Measurements from ENCODE around the gene ADSS1. TPM values are rescaled to one million over a fixed set of nuclear protein-coding genes. Genes with fewer than 3 reads are reported as not detected.
A peak's percentile ranks its signal among the peaks of the same experiment; 100 is the strongest.

ADSS1 gene
- polyA plus RNA-seq, 1 donor (not counting 4 experiments of a cell fraction or from before 2014, with no cell fraction given): 1.7 TPM

DNA sequence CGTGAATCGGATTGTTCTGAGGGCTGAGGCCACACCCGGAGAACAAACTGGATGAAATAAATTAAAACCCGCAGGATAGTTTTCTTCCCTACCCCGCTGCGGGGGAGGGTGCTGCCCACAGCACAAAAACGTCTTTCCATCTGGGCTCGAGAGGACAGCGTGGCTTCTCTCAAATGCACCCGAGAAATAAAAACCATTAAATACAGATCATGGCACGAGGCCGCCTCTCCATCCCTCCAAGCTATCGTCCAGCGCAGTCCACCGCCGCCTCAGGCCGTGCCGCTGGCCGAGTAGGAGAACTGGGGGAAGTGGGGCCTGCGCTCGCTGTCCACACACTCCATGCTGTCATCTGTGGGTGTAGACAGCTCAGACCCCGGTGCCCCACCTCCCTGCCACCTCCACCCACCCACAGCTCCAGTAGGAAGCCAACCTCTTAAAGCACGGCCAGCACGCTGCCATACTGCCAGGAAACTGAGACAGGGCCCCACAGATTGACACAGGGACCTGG lies 46.1 kb downstream of the ADSS1 start:
- dilution Hi-C loops (cut with MboI; ENCODE audit: extremely low pct_ligation_motif_present, low sequenced_read_pairs): no loop called here
- no peaks in the 10 kb centered on the region for H4K20me1 ChIP-seq (ENCODE audit: control insufficient read depth, extremely low read depth, insufficient read depth, low read length)
- no peak overlapping the region for H3K27ac ChIP-seq (ENCODE audit: control insufficient read depth, insufficient read depth, low read length)
- TF ChIP-seq CTCF (optimal IDR thresholded peaks at IDR 0.05 in 1 of 3, IDR thresholded peaks at IDR 0.05 in 1 of 3, conservative IDR thresholded peaks at IDR 0.05 in 1 of 3; ENCODE audit: extremely low read depth in 1 of 3, insufficient read depth in 2 of 3, low read length in 3 of 3) (no peak), EZH2 (IDR thresholded peaks at IDR 0.05; ENCODE audit: low read length) (no peak)
- H3K9me3 ChIP-seq (ENCODE audit: control insufficient read depth, low read depth, low read length): no peaks in the 10 kb centered on the region
- no peak overlapping the region for H2AFZ ChIP-seq (ENCODE audit: control insufficient read depth, low read length)
- no peak overlapping the region for H3K4me2 ChIP-seq (ENCODE audit: control insufficient read depth, extremely low read depth, insufficient read depth, low read depth, low read length)
- H3K4me1 ChIP-seq (ENCODE audit: control insufficient read depth, extremely low read depth, insufficient read depth, low read length): no peaks in the 10 kb centered on the region
- H3K9ac ChIP-seq (ENCODE audit: control insufficient read depth, extremely low read depth, insufficient read depth, low read length): no peak overlapping the region
- no peaks in the 10 kb centered on the region for H3K9me1 ChIP-seq (ENCODE audit: control insufficient read depth, extremely low read depth, insufficient read depth, low read length)
- no peaks in the 10 kb centered on the region for H3K27me3 ChIP-seq (ENCODE audit: control insufficient read depth, extremely low read depth, insufficient read depth, low read length)
- no peak overlapping the region for H3K4me3 ChIP-seq (ENCODE audit: control insufficient read depth in 2 of 3, extremely low read depth in 1 of 3, insufficient read depth in 2 of 3, low read depth in 1 of 3, low read length in 3 of 3)
- peaks cover 19 to 20% of the 10 kb centered on the region in 2 experiments for H3K36me3 ChIP-seq (ENCODE audit: control insufficient read depth in 2 of 2, extremely low read depth in 1 of 2, insufficient read depth in 2 of 2, low read length in 2 of 2)
- DNase-seq (ENCODE audit: low read depth, low spot score) (no peak), FAIRE-seq (no peak)
- no peaks in the 10 kb centered on the region for H3K79me2 ChIP-seq (ENCODE audit: control insufficient read depth, insufficient read depth, low read length)

- no peaks in the 10 kb centered on the region for H3K9me3 ChIP-seq (ENCODE audit: control insufficient read depth, low read depth, low read length)
- H4K20me1 ChIP-seq (ENCODE audit: control insufficient read depth, extremely low read depth, insufficient read depth, low read length): no peaks in the 10 kb centered on the region
- H3K79me2 ChIP-seq (ENCODE audit: control insufficient read depth, insufficient read depth, low read length): no peaks in the 10 kb centered on the region
- no peaks in the 10 kb centered on the region for H3K27me3 ChIP-seq (ENCODE audit: control insufficient read depth, extremely low read depth, insufficient read depth, low read length)
- dilution Hi-C loops (cut with MboI; ENCODE audit: extremely low pct_ligation_motif_present, low sequenced_read_pairs): no loop called here
- no peak for DNase-seq (ENCODE audit: low read depth, low spot score)
- no peaks in the 10 kb centered on the region for H3K4me1 ChIP-seq (ENCODE audit: control insufficient read depth, extremely low read depth, insufficient read depth, low read length)
- peak; percentile 70 to 90 (median 76) for TF ChIP-seq CTCF (optimal IDR thresholded peaks at IDR 0.05 in 1 of 3, IDR thresholded peaks at IDR 0.05 in 1 of 3, conservative IDR thresholded peaks at IDR 0.05 in 1 of 3; ENCODE audit: extremely low read depth in 1 of 3, insufficient read depth in 2 of 3, low read length in 3 of 3)
- TF ChIP-seq EZH2 (IDR thresholded peaks at IDR 0.05; ENCODE audit: low read length): no peak
- H2AFZ ChIP-seq (ENCODE audit: control insufficient read depth, low read length): no peak overlapping the region
- no peak overlapping the region for H3K27ac ChIP-seq (ENCODE audit: control insufficient read depth, insufficient read depth, low read length)
- no peak overlapping the region for H3K4me2 ChIP-seq (ENCODE audit: control insufficient read depth, extremely low read depth, insufficient read depth, low read depth, low read length)
- H3K36me3 ChIP-seq (ENCODE audit: control insufficient read depth in 2 of 2, extremely low read depth in 1 of 2, insufficient read depth in 2 of 2, low read length in 2 of 2): peaks cover 21 to 25% of the 10 kb centered on the region in 2 experiments
- H3K9ac ChIP-seq (ENCODE audit: control insufficient read depth, extremely low read depth, insufficient read depth, low read length): no peak overlapping the region
- no peaks in the 10 kb centered on the region for H3K9me1 ChIP-seq (ENCODE audit: control insufficient read depth, extremely low read depth, insufficient read depth, low read length)
- no peak for FAIRE-seq
- no peak overlapping the region for H3K4me3 ChIP-seq (ENCODE audit: control insufficient read depth in 2 of 3, extremely low read depth in 1 of 3, insufficient read depth in 2 of 3, low read depth in 1 of 3, low read length in 3 of 3)
Observed at GRCh38 chr14:104770851-104771272, 46.8 kb downstream of the ADSS1 start.

Measured in keratinocyte (primary cell).